Fibroblast of upper back skin (primary cell): ENCODE measurements around the gene HELZ2.

ENCODE experiments used
- DNase-seq: peaks from one replicate; pipeline ENCODE4 v3.0.0-alpha.2; 2013

Gene HELZ2

GRCh38 chr20:63549679-63550282 lies 24.3 kb downstream of the HELZ2 start:
- DNase-seq: no peak

DNA sequence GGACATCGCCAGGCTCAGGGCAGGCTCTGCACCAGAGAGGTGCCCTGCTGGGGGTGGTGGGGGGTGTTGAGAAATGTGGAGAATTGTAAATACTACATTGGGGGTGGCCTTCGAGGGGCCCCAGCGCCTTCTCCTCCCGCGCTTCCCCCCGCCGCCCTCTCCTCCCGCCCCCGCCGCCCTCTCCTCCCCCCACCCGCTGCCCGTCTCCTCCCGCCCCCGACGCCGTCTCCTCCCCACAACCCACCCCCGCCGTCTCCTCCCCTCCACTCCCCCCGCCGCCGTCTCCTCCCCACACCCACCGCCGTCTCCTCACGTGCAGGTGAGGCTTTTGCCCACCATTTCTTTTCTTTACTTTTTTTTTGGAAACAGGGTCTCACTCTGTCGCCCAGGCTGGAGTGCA lies 25.0 kb downstream of the HELZ2 start:
- DNase-seq: no peak

DNA sequence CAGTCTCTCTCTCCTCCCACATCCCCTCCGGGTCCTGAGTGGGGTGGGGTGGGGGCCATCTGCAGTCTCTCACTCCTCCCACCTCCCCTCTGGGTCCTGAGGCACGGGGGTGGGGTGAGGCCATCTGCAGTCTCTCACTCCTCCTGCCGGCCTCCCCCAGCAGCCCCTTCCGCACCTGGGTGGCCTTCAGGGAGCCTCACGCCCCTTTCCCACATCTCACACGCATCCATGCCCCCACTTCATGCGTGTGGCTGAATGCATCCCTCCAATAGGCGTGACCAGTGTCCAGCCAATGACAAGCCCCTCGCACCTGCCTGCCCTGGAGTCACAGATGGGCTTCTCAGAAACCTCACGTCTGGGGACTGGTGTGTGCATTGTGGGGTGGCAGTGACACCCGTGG lies 25.5 kb downstream of the HELZ2 start:
- no peak for DNase-seq

- DNase-seq: no peak
These were observed 26.1 kb downstream of the HELZ2 start, which contains the start of gene SRMS for GRCh38 chr20:63547725-63548480. TSS of gene SRMS (minus strand) at chr20:63547749. CDS start at chr20:63547463, 286 bp downstream.

- no peak for DNase-seq
These were observed 26.9 kb downstream of the HELZ2 start for GRCh38 chr20:63546956-63547724.

DNA sequence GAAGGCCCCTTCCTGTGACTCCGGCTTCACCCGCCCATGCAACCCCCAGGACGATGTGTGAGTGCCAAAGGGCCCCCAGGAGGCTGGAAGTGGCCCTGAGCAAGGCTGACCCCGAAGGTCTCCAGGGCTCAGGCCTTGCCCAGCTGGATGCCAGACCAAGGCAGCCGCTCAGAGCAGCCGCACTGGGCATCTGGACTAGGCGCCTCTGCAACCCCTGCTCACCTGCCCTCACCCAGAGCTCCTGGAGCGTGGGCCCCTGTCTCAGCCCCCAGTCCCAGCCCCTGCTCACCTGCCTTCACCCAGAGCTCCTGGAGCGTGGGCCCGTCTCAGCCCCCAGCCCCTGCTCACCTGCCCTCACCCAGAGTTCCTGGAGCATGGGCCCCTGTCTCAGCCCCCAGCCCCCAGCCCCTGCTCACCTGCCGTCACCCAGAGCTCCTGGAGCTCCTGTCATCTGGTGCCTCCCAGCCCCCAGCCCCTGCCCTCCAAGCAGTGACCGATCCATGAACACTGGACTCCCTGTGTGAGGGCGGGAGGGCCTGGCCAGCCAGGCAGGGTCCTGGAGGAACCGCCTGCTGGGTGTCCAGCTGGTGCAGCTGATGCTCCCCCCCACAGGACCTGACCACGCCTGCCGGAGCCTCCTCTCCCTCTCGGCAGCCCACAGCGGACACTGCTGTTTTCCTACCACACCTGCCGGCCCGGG lies 27.6 kb downstream of the HELZ2 start:
- no peak for DNase-seq

DNA sequence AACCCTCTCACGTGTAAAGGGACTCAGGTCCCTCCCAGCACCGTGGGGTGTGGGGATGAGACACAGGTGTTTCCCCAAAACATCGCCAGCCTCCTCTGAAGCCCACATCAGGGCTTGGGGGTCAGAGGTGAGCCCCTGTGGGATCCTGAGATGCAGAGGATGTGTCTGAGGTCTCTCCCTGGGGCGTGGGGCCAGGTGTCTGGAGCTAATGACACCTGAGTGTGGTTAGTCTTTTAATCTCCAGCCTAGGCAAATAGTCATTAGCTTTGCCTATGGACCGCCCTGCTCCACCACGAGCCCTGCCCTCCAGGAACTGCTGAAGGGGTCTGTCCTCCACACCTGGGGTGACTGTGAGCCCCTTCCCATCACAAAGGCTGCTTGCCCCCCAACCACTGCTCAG lies 28.2 kb downstream of the HELZ2 start:
- no peak for DNase-seq

DNA sequence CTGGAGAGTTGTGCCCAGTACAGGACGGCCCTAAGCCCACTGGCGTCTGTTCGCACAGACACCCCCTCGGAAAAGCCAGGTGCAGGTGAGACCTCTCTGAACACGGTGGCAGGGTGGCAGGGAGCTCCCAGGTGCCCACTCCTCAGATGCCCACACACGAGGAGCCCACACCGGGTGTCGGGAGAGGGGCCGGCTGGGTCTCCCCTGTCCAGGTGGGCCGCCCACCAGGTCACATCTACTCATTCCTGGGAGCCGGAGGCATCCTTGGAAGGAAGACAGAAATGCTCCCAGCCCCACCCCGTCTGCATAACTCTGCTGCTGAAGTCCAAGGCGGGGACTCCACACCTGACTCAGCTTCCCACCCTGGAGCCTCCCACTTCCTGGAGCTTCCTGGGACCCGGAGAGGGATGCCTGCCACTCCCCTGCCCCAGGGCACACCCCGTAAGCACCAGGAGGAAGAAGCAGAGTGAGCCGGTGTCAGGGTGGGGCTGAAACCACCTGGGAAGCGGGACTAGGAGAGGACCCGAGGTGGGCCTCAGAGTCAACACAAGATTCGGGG lies 29.0 kb downstream of the HELZ2 start:
- DNase-seq: no peak

DNA sequence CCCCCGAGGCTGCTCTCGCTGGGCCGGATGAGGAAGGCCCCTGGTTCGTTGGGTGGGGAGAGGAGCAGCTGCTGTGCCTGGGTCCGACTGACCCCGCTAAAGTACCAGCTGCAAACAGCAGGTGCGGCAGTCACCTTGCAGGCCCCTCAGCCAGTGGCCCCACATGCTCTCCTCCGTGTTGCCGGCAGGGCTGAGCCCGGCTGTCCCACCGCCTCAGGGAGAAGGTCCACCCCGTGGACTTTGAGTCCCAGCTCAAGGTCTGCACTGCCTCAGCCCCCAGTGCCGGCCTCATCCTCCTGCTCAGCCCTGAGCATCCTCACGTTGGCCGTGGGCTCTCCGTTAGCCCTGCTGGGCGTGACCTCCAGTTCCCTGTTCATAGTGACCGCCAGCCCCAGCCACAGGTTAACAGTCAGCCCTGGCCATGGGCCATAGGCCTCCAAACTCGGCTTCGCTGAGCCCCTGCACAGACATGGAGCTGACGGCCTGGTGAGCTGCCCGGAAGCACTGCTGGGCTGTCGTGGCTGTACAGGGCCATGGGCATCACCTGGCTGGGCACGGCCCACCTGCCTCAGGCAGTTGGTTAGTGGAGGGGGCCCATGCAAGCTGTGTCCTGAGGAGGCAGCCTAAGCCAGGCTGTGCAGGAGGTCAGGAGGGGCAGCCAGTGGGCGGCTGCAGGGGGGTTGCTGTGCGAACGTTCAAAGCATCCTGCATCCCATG lies 29.6 kb downstream of the HELZ2 start:
- DNase-seq: no peak

DNA sequence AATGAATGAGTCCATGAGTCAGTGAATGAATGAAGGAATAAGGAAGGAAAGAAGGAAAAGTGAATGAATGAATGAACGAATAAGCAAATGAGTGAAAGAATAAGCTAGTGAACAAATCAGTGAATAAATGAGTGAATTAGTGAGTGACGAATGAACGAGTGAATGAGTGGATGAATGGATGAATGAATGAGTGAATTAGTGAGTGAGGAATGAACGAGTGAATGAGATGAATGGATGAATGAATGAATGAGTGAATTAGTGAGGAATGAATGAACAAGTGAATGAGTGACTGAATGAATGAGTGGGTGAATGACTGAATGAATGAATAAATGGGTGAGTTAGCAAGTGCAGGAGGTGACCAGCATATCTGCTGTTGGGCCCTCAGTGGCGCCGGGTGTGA lies 30.3 kb downstream of the HELZ2 start:
- no peak for DNase-seq

DNA sequence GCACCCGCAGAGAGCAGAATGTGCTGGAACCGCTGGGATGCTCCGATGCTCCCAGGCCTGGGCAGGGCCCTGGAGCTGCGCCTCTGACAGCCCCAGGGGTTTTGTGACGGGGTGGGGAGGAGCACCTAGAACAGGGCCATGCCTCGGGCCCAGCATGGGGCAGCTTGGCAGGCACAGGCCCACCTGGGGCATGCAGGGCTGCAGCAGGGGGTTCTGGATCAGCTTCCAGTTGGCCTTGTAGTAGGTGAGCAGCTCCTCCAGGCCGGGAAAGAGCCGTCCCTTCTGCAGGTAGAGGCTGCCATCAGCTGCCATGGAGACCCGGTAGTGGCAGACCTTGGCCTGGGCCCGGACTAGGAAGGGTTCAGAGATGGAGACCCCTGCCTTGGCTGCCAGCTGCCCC lies 30.9 kb downstream of the HELZ2 start:
- DNase-seq: no peak

- no peak for DNase-seq
These were observed 31.3 kb downstream of the HELZ2 start for GRCh38 chr20:63542696-63543095.

GRCh38 chr20:63542031-63542559 lies 31.9 kb downstream of the HELZ2 start:
- DNase-seq: no peak

- DNase-seq: no peak
These were observed 32.7 kb downstream of the HELZ2 start for GRCh38 chr20:63541371-63541770.

DNA sequence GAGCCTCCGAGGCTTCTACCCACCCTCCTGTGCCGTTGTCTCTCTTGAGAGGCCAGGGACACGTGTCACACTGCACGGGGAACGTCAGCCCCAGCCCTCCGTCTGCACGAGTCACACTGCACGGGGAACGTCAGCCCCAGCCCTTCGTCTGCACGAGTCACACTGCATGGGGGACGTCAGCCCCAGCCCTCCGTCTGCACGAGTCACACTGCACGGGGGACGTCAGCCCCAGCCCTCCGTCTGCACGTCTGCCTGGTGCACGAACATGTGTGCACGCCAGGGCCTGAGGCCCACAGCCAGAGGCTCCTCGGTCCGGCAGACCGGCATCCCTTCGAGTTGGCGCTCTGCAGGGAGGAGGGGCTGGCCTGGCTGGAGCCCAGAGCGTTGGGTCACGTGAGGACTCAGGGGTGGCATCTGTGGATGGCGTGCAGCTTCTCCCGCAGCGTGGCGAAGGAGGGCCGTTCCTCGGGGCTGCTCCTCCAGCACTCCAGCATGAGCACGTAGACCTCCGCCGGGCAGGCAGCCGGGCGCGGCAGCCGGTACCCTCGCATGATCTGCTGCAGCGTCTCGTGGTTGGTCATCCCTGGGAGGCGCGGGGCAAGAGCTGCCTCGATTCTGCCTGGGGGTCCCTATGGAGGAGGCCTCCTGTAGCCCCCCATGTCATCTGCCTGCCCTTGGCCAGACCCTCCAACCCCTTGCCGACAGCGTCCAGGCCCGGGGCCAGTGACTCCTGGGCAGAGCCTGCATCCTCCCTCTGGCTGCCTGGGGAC lies 33.4 kb downstream of the HELZ2 start:
- DNase-seq: peak; percentile 6

DNA sequence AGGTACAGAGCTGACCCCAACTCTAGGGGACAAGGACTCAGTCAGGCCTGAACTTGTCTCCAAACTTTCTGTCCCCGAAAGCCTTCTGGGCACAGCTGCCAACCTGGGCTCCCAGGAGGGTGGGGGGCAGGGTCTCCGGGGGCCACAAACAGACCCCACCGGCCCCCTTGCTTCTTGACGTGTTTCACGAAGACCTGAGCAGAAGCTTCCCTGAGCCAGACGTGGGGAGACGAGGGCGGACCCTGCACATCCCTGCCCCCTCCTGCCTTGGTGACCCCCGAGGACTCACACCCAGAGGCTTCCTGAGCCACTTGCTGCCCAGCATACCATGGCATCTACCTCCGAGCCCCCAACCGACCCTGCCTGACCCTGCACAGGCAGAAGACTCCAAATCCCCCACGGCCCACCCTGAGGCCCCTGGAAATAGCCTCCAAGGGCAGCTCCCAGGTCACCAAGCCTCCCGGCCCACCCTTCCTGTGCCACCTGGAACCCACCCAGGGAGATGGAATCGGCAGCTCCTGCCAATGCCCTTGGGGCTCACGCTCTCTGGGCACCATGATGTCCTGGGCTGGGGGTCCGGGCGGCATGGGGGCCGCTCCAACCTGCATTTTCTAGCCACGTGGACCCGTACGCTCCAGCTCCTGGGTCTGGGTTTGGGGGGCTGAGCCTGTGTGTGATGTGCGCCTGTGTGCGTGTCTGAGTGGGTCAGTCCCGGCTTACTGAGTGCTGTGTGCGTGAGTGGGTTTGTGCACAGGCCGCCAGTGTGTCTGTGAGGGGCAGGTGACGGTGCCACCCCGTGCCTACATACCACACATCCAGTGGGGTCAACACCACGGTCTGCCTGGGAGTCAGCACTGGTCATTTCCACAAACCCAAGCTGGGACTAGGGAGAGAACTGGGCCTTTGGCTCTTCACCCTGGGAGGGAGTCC lies 34.3 kb downstream of the HELZ2 start:
- DNase-seq: no peak

GRCh38 chr20:63539092-63539430 lies 35.0 kb downstream of the HELZ2 start:
- DNase-seq: no peak

GRCh38 chr20:63538204-63539091 lies 35.6 kb downstream of the HELZ2 start:
- DNase-seq: no peak
